ENCODE data around the gene PSMG2.

GRCh38 chr18:12768625-12769024 is 65.8 kb downstream of the PSMG2 start:
- TF ChIP-seq CTCF (conservative IDR thresholded peaks at IDR 0.05; ENCODE audit: low read length) (no peak), EZH2phosphoT487 (IDR thresholded peaks at IDR 0.05; ENCODE audit: borderline replicate concordance) (no peak)

Measured in Loucy (cell line).